ENCODE data around the gene GRXCR2. TPM values are rescaled to one million over a fixed set of nuclear protein-coding genes. Genes with fewer than 3 reads are reported as not detected.
A peak's percentile ranks its signal among the peaks of the same experiment; 100 is the strongest.
"Not testable (repeated sequence)": the region's sequence is repeated elsewhere in the genome, so short reads cannot be mapped to it uniquely, and the experiment has no call there.

Gene GRXCR2
- total RNA-seq, 1 donor from 2014 or later, result not detected

- no peak overlapping the region for H3K4me3 ChIP-seq
- intact Hi-C loops (cut with DNase I), result no loop called here
These were observed 30.3 kb upstream of the GRXCR2 start for GRCh38 chr5:145903113-145903512.

GRCh38 chr5:145902421-145902820, 29.6 kb upstream of the GRXCR2 start:
- no peaks in the 10 kb centered on the region for H3K4me1 ChIP-seq
- H3K27me3 ChIP-seq, result no peaks in the 10 kb centered on the region
- intact Hi-C loops (cut with DNase I), result no loop called here
- no peak for TF ChIP-seq CTCF (IDR thresholded peaks at IDR 0.05)
- H3K4me3 ChIP-seq, result no peak overlapping the region
- DNase-seq (ENCODE audit: low spot score in 2 of 2), result no peak
- no peaks in the 10 kb centered on the region for H3K36me3 ChIP-seq
- no peaks in the 10 kb centered on the region for H3K9me3 ChIP-seq
- H3K27ac ChIP-seq, result no peak overlapping the region

More at GRCh38 chr5:145903113-145903512, 30.3 kb upstream of the GRXCR2 start:
- Histone ChIP-seq H3K4me1 (no peaks in the 10 kb centered on the region), H3K27ac (no peak overlapping the region), H3K36me3 (no peaks in the 10 kb centered on the region), H3K27me3 (no peaks in the 10 kb centered on the region), H3K9me3 (no peaks in the 10 kb centered on the region)
- DNase-seq (ENCODE audit: low spot score in 2 of 2), result no peak
- no peak for TF ChIP-seq CTCF (IDR thresholded peaks at IDR 0.05)

GRCh38 chr5:145898171-145898570, 25.4 kb upstream of the GRXCR2 start:
- no peak for TF ChIP-seq CTCF (IDR thresholded peaks at IDR 0.05)
- Histone ChIP-seq H3K27ac (no peak overlapping the region), H3K4me1 (no peaks in the 10 kb centered on the region), H3K27me3 (no peaks in the 10 kb centered on the region), H3K36me3 (no peaks in the 10 kb centered on the region), H3K9me3 (no peaks in the 10 kb centered on the region), H3K4me3 (no peak overlapping the region)
- DNase-seq (ENCODE audit: low spot score in 2 of 2), result no peak
- intact Hi-C loops (cut with DNase I), result no loop called here

- DNase-seq (ENCODE audit: low spot score in 2 of 2); H3K4me1 ChIP-seq; H3K27ac ChIP-seq; intact Hi-C loops (cut with DNase I); H3K4me3 ChIP-seq; H3K36me3 ChIP-seq; H3K27me3 ChIP-seq; H3K9me3 ChIP-seq: not testable (repeated sequence)
These were observed 18.6 kb upstream of the GRXCR2 start for GRCh38 chr5:145891378-145891777.

- H3K27ac ChIP-seq, result no peak overlapping the region
- TF ChIP-seq CTCF (IDR thresholded peaks at IDR 0.05), result no peak
- H3K27me3 ChIP-seq, result no peaks in the 10 kb centered on the region
- H3K4me1 ChIP-seq, result no peaks in the 10 kb centered on the region
- intact Hi-C loops (cut with DNase I), result no loop called here
- H3K4me3 ChIP-seq, result no peak overlapping the region
- no peaks in the 10 kb centered on the region for H3K36me3 ChIP-seq
- DNase-seq (ENCODE audit: low spot score in 2 of 2), result no peak
- H3K9me3 ChIP-seq, result peaks cover 0 to 8% of the 10 kb centered on the region in 2 donors
These were observed 16.8 kb upstream of the GRXCR2 start for GRCh38 chr5:145889611-145890010.

- Histone ChIP-seq H3K4me1 (no peaks in the 10 kb centered on the region), H3K4me3 (no peak overlapping the region), H3K36me3 (no peaks in the 10 kb centered on the region), H3K9me3 (peaks cover 0 to 8% of the 10 kb centered on the region in 2 donors), H3K27me3 (no peaks in the 10 kb centered on the region), H3K27ac (no peak overlapping the region)
- no peak for DNase-seq (ENCODE audit: low spot score in 2 of 2)
- intact Hi-C loops (cut with DNase I), result no loop called here
- peak in 2 of 3 experiments; percentile 20 to 30 for TF ChIP-seq CTCF (IDR thresholded peaks at IDR 0.05)
These were observed 15.3 kb upstream of the GRXCR2 start for GRCh38 chr5:145887976-145888574.
